ENCODE results near the gene UGT1A8. TPM values are rescaled to one million over a fixed set of nuclear protein-coding genes. Genes with fewer than 3 reads are reported as not detected.

UGT1A8 gene
- total RNA-seq, 1 donor from 2014 or later = not detected

DNA sequence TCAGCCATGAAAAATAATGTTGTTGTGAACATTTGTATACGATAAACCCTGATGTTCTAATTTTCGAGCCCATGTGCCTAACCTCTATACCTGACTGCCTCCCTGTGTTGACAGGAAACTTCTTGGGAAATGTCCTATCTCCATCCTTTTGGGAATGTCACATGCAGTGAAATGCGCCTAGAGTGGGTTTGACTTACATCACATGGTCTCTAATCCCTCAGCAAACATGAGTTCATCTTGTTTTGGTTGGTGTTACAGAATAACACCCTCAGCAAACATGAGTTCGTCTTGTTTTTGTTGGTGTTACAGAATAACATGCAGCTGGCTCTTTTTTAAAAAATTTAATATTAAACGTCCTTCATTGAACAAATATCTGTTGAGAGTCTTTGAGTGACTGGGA, 70.9 kb downstream of the UGT1A8 start:
- peaks cover 6% of the 10 kb centered on the region for H3K27me3 Mint-ChIP-seq
- POLR2A ChIA-PET = no interaction called here
- ATAC-seq (ENCODE audit: low read depth) (no peak), DNase-seq (no peak)
- TF ChIP-seq, protein P1, sequence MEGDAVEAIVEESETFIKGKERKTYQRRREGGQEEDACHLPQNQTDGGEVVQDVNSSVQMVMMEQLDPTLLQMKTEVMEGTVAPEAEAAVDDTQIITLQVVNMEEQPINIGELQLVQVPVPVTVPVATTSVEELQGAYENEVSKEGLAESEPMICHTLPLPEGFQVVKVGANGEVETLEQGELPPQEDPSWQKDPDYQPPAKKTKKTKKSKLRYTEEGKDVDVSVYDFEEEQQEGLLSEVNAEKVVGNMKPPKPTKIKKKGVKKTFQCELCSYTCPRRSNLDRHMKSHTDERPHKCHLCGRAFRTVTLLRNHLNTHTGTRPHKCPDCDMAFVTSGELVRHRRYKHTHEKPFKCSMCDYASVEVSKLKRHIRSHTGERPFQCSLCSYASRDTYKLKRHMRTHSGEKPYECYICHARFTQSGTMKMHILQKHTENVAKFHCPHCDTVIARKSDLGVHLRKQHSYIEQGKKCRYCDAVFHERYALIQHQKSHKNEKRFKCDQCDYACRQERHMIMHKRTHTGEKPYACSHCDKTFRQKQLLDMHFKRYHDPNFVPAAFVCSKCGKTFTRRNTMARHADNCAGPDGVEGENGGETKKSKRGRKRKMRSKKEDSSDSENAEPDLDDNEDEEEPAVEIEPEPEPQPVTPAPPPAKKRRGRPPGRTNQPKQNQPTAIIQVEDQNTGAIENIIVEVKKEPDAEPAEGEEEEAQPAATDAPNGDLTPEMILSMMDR (IDR thresholded peaks at IDR 0.05) = no peak
- intact Hi-C loops (cut with micrococcal nuclease) = no loop called here
- no peak overlapping the region for H3K4me3 Mint-ChIP-seq
- no peaks in the 10 kb centered on the region for H3K9me3 Mint-ChIP-seq
- H3K4me1 Mint-ChIP-seq = no peaks in the 10 kb centered on the region
- H3K36me3 Mint-ChIP-seq (ENCODE audit: low read depth) = no peaks in the 10 kb centered on the region
- no peak overlapping the region for H3K27ac Mint-ChIP-seq
- CTCF ChIA-PET = no interaction called here

DNA sequence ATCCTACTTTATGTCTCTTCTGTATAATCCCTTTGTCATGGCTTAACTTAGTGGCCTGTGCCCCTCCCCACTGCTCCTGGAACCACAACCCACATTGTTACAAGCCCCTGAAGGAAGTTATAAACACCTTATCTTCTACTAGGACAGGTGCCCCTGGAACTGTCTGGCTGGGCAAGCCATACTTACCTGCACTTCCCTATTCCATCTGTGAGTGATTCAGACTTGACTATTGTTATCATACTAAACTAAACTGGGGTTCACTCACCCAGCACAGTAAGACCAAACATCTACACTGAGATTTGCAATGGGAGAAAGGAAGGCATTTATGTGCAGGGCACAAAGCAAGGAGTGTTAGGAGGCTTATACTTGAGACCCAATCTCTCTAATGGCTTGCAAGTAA, 71.6 kb downstream of the UGT1A8 start:
- Mint-ChIP-seq H3K4me3 (no peak overlapping the region), H3K36me3 (ENCODE audit: low read depth) (no peaks in the 10 kb centered on the region), H3K4me1 (no peaks in the 10 kb centered on the region), H3K27me3 (peaks cover 6% of the 10 kb centered on the region), H3K9me3 (no peaks in the 10 kb centered on the region), H3K27ac (no peak overlapping the region)
- ChIA-PET POLR2A (no interaction called here), CTCF (no interaction called here)
- intact Hi-C loops (cut with micrococcal nuclease) = no loop called here
- DNase-seq = no peak
- no peak for ATAC-seq (ENCODE audit: low read depth)
- TF ChIP-seq, protein P1 (IDR thresholded peaks at IDR 0.05) = no peak

DNA sequence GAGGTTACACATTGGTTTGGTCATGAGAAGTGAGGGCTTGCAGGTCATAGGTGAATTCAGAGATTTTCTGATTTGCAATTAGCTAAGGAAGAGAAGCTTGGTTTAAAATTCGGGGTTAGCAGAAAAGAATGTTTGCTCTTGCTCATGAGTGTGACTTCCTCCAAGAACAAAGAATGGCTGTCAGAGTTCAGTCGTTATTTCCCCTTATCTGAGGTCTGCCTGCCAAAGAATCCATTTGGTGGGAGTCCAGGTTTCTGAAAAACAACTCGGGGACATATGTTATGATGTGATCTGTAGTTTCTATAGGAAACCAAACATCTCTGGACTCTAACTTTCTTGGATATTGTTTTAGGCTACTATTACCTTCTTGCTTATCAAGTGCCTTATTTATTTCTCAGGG, 72.1 kb downstream of the UGT1A8 start:
- H3K4me1 Mint-ChIP-seq = no peaks in the 10 kb centered on the region
- ATAC-seq (ENCODE audit: low read depth) = no peak
- H3K27me3 Mint-ChIP-seq = peaks cover 6% of the 10 kb centered on the region
- no peak overlapping the region for H3K4me3 Mint-ChIP-seq
- POLR2A ChIA-PET = no interaction called here
- DNase-seq = no peak
- CTCF ChIA-PET = no interaction called here
- intact Hi-C loops (cut with micrococcal nuclease) = no loop called here
- TF ChIP-seq, protein P1 (IDR thresholded peaks at IDR 0.05) = no peak
- no peaks in the 10 kb centered on the region for H3K36me3 Mint-ChIP-seq (ENCODE audit: low read depth)
- H3K9me3 Mint-ChIP-seq = no peaks in the 10 kb centered on the region
- H3K27ac Mint-ChIP-seq = no peak overlapping the region

DNA sequence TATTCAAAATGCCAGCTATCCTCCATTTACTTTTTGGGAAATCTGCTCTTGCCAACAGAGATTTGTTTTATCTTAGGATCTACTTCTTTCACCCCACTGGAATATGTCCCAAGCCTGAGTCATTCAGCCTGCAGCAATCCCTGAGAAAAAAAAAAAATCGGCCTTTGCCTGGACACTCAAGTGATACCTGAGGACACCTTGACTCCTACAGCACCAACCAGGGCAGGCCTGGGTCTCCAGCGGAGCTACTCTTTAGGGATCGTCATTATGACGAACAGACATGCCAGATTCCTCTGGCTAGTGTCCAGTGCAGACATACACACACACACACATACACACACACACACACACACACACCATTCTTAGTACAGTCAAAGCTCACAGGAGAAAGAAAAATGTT, 73.0 kb downstream of the UGT1A8 start:
- Mint-ChIP-seq H3K9me3 (no peaks in the 10 kb centered on the region), H3K4me3 (no peak overlapping the region), H3K27me3 (peaks cover 6% of the 10 kb centered on the region), H3K36me3 (ENCODE audit: low read depth) (no peaks in the 10 kb centered on the region), H3K27ac (no peak overlapping the region), H3K4me1 (no peaks in the 10 kb centered on the region)
- intact Hi-C loops (cut with micrococcal nuclease) = no loop called here
- ChIA-PET POLR2A (interaction anchor here (0.7 kb wide), 1 partner anchor 13 kb away, joined by 3 read pairs; no protein-coding TSS in a partner anchor), CTCF (no interaction called here)
- TF ChIP-seq, protein P1 (IDR thresholded peaks at IDR 0.05) = no peak
- ATAC-seq (ENCODE audit: low read depth) (no peak), DNase-seq (no peak)

DNA sequence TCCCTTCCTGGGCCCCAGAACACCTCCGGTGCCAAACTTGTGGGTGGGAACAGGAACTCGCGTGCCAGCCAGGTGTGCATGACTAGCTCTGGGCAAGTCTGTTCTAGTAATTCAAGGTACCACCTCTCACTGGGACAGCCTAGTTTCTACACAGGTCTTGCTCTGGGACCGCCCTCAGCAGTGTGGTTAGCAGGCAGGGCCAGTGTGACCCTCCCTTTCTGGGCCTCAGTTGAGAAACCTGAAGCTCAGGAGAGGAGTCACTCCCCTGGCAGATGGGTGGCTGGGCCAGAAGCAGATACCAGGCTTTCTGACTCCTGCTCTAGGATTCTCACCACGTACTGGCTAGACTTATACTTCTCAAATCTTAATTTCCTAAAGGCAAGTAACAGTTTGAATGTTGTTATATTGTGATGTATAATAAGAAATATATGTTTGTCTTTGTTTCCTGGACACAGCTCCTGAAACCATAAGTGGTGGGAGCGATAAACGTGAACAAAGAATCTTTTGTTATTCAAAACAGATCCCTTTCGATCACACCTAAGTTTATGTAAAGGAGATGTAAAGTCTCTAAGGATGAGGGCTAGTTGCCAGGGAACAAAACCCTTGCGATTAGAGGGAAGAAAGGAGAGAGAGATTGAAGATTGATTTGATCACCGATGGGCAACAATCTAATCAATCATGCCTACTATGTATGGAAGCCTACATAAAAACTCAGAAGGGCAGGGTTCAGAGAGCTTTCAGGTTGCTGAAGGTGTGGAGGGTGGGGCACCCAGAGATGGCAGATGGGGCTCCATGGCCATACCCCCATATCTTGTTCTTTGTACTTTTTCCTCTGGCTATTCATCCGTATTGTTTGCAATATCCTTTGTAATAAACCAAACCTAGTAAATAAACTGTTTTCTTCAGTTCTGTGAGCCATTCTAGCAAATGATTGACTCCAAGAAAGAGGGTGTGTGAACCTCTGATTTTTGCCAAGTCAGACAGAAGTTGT, 74.3 kb downstream of the UGT1A8 start:
- ATAC-seq (ENCODE audit: low read depth) (no peak), DNase-seq (no peak)
- Mint-ChIP-seq H3K27me3 (peaks cover under 1% of the 10 kb centered on the region), H3K27ac (no peak overlapping the region), H3K4me1 (no peaks in the 10 kb centered on the region), H3K4me3 (no peak overlapping the region), H3K36me3 (ENCODE audit: low read depth) (no peaks in the 10 kb centered on the region), H3K9me3 (no peaks in the 10 kb centered on the region)
- TF ChIP-seq, protein P1 (IDR thresholded peaks at IDR 0.05) = no peak
- ChIA-PET CTCF (no interaction called here), POLR2A (no interaction called here)
- intact Hi-C loops (cut with micrococcal nuclease) = no loop called here

All from activated B cell treated with CpG ODN at 0.5 μM for 24 hours (primary cell).